H1 (cell line): ENCODE results near the gene PRAMEF9. TPM values are rescaled to one million over a fixed set of nuclear protein-coding genes. Genes with fewer than 3 reads are reported as not detected.
"Not testable (repeated sequence)": the region's sequence is repeated elsewhere in the genome, so short reads cannot be mapped to it uniquely, and the experiment has no call there.

Source experiments
- CTCF ChIA-PET: fragments of 300-600 bp; sonication (Branson Sonifier 250); formaldehyde crosslinking; loops from one replicate; lab custom pipeline; 2021; ENCODE audit not compliant: partially characterized antibody; lab: Charles Lee
- POLR2A ChIA-PET: fragments of 300-600 bp; sonication (Branson Sonifier 250); formaldehyde crosslinking; loops from one replicate; lab custom pipeline; 2021; ENCODE audit warnings: inconsistent platforms; ENCODE audit not compliant: partially characterized antibody; lab: Charles Lee
- DNase-seq, 2 experiments: peaks; one replicate each; pipeline versions ENCODE4 v3.0.0 to v3.0.0-alpha.2; 2010 to 2022; ENCODE audit warnings: low spot score in 2 of 2, low read depth in 1 of 2, mixed read lengths in 1 of 2
- FAIRE-seq: peaks from 2 replicates; lab custom pipeline; 2011; peaks lifted over from hg19 to GRCh38; lab: Jason Lieb, UNC
- H2AFZ ChIP-seq: 2 replicates; pipeline ENCODE4 v1.8.1; 2012; ENCODE audit warnings: low read length, inconsistent platforms
- H2AK5ac ChIP-seq: 2 replicates; pipeline ENCODE4 v1.6.1; 2013; ENCODE audit warnings: low read depth, low read length
- H2BK120ac ChIP-seq: replicated peaks from 2 replicates; pipeline ENCODE3; 2013; ENCODE audit warnings: low read depth, low read length, inconsistent platforms
- H2BK12ac ChIP-seq: 2 replicates; pipeline ENCODE4 v1.6.1; 2013; ENCODE audit warnings: low read depth, low read length
- H2BK15ac ChIP-seq: 2 replicates; pipeline ENCODE4 v1.6.1; 2013; ENCODE audit warnings: low read length
- H2BK20ac ChIP-seq: 2 replicates; pipeline ENCODE4 v1.6.1; 2013; ENCODE audit warnings: low read length
- H2BK5ac ChIP-seq: 2 replicates; pipeline ENCODE4 v1.6.1; 2013; ENCODE audit warnings: low read depth, low read length
- H3K14ac ChIP-seq: 2 replicates; pipeline ENCODE4 v1.6.1; 2013; ENCODE audit warnings: inconsistent platforms; ENCODE audit not compliant: insufficient read length
- H3K18ac ChIP-seq: 2 replicates; pipeline ENCODE4 v1.6.1; 2013; ENCODE audit warnings: low read length; ENCODE audit errors: extremely low read depth
- H3K23ac ChIP-seq: 2 replicates; pipeline ENCODE4 v1.6.1; 2013; ENCODE audit warnings: inconsistent platforms; ENCODE audit not compliant: insufficient read length
- H3K23me2 ChIP-seq: 2 replicates; pipeline ENCODE4 v1.6.1; 2013; ENCODE audit warnings: low read depth, low read length
- H3K27ac ChIP-seq: 2 replicates; pipeline ENCODE4 v1.6.1; 2011; ENCODE audit warnings: low read depth, low read length, inconsistent platforms
- H3K27me3 ChIP-seq, 4 experiments: replicated peaks in 1 of 4; 1 replicate in 1 of 4; 2 replicates in 3 of 4; pipeline versions ENCODE4 v1.6.1 to v1.8.1; 2011 to 2013; ENCODE audit warnings: low read length in 3 of 4, mild to moderate bottlenecking in 3 of 4, inconsistent platforms in 2 of 4, mixed read lengths in 2 of 4, moderate library complexity in 1 of 4; ENCODE audit not compliant: control insufficient read depth in 3 of 4, insufficient read depth in 3 of 4; ENCODE audit errors: extremely low read depth in 1 of 4
- H3K36me3 ChIP-seq, 4 experiments: 2 replicates each; pipeline versions ENCODE4 v1.6.1 to v1.8.1; 2011 to 2013; ENCODE audit warnings: mild to moderate bottlenecking in 4 of 4, low read length in 3 of 4, moderate library complexity in 2 of 4, control low read depth in 1 of 4, inconsistent platforms in 1 of 4; ENCODE audit not compliant: insufficient read depth in 4 of 4, control insufficient read depth in 2 of 4
- H3K4ac ChIP-seq: replicated peaks from 2 replicates; pipeline ENCODE3; 2013; ENCODE audit warnings: low read length, low read depth, mixed read lengths, inconsistent platforms; ENCODE audit not compliant: insufficient read length
- H3K4me1 ChIP-seq, 4 experiments: replicated peaks in 1 of 4; 1 replicate in 1 of 4; 2 replicates in 3 of 4; pipeline versions ENCODE4 v1.6.1 to v1.8.1; 2011 to 2013; ENCODE audit warnings: low read length in 3 of 4, inconsistent platforms in 2 of 4, mixed read lengths in 1 of 4; ENCODE audit not compliant: insufficient read depth in 4 of 4, control insufficient read depth in 3 of 4
- H3K4me2 ChIP-seq, 2 experiments: 2 replicates each; pipeline versions ENCODE4 v1.6.1 to v1.8.1; 2011 to 2013; ENCODE audit warnings: low read depth in 2 of 2, low read length in 2 of 2, control low read depth in 1 of 2, inconsistent platforms in 1 of 2, mild to moderate bottlenecking in 1 of 2; ENCODE audit not compliant: insufficient read depth in 1 of 2
- H3K4me3 ChIP-seq, 4 experiments: fragments of 200-600, 300-600 bp in 1 of 4; sonication (generic), shearing (Covaris generic), sonication (Bioruptor Twin) in 1 of 4; 2 replicates each; pipeline versions ENCODE4 v1.5.1 to v1.8.1; 2011 to 2016; ENCODE audit warnings: low read length in 4 of 4, low read depth in 3 of 4, control low read depth in 2 of 4, inconsistent platforms in 2 of 4, mild to moderate bottlenecking in 2 of 4, mixed read lengths in 1 of 4, moderate library complexity in 1 of 4; ENCODE audit not compliant: insufficient read depth in 2 of 4; ENCODE audit errors: extremely low read depth in 1 of 4
- H3K56ac ChIP-seq: replicated peaks from 2 replicates; pipeline ENCODE3; 2013; ENCODE audit warnings: low read depth, mild to moderate bottlenecking, mixed read lengths, low read length, inconsistent platforms; ENCODE audit not compliant: insufficient read length
- H3K79me1 ChIP-seq: 2 replicates; pipeline ENCODE4 v1.6.1; 2013; ENCODE audit warnings: low read depth, low read length, control low read depth
- H3K79me2 ChIP-seq, 2 experiments: 2 replicates each; pipeline versions ENCODE4 v1.6.1 to v1.8.1; 2012 to 2013; ENCODE audit warnings: low read length in 2 of 2, mild to moderate bottlenecking in 2 of 2, inconsistent platforms in 1 of 2; ENCODE audit not compliant: insufficient read depth in 2 of 2, control insufficient read depth in 1 of 2
- H3K9ac ChIP-seq, 4 experiments: replicated peaks in 1 of 4; 1 replicate in 1 of 4; 2 replicates in 3 of 4; pipeline versions ENCODE4 v1.6.1 to v1.8.1; 2011 to 2013; ENCODE audit warnings: low read depth in 3 of 4, low read length in 3 of 4, control low read depth in 2 of 4, mild to moderate bottlenecking in 2 of 4, moderate library complexity in 2 of 4, inconsistent platforms in 1 of 4; ENCODE audit errors: extremely low read depth in 1 of 4
- H3K9me3 ChIP-seq, 2 experiments: 2 replicates each; pipeline versions ENCODE4 v1.6.1 to v1.8.1; 2012 to 2013; ENCODE audit warnings: mild to moderate bottlenecking in 2 of 2, moderate library complexity in 2 of 2, control low read depth in 1 of 2, inconsistent platforms in 1 of 2, low read depth in 1 of 2, low read length in 1 of 2, mixed read lengths in 1 of 2; ENCODE audit not compliant: insufficient read depth in 2 of 2
- H4K20me1 ChIP-seq, 2 experiments: replicated peaks in 1 of 2; 2 replicates each; pipeline versions ENCODE3 to v1.8.1; 2011 to 2013; ENCODE audit warnings: inconsistent platforms in 2 of 2, low read length in 2 of 2, mild to moderate bottlenecking in 1 of 2; ENCODE audit not compliant: insufficient read depth in 2 of 2, control insufficient read depth in 1 of 2
- H4K5ac ChIP-seq: 2 replicates; pipeline ENCODE4 v1.6.1; 2013; ENCODE audit warnings: low read length, low read depth, mixed read lengths, inconsistent platforms; ENCODE audit not compliant: insufficient read length
- H4K8ac ChIP-seq: 2 replicates; pipeline ENCODE4 v1.8.0; 2013; ENCODE audit warnings: mild to moderate bottlenecking, moderate library complexity, low read length, inconsistent platforms; ENCODE audit not compliant: insufficient read depth; ENCODE audit errors: extremely low read depth
- H4K91ac ChIP-seq: replicated peaks from 2 replicates; pipeline ENCODE3; 2013; ENCODE audit warnings: low read length, mixed read lengths, inconsistent platforms; ENCODE audit not compliant: insufficient read length
- WGBS, 2 experiments: shearing (Covaris generic) in 1 of 2; methylation state at CpG; one replicate each; pipeline versions ENCODE4 v1.1.6 to v1.1.7; 2013 to 2015; ENCODE audit warnings: low lambda C conversion rate in 2 of 2, mixed read lengths in 2 of 2, inconsistent platforms in 1 of 2, low coverage in 1 of 2, missing lambda C conversion rate in 1 of 2; ENCODE audit not compliant: insufficient replicate concordance in 2 of 2, insufficient coverage in 1 of 2, insufficient read length in 1 of 2; ENCODE audit errors: extremely low coverage in 1 of 2, missing lambda C conversion rate in 1 of 2; 5-methylcytosine and 5-hydroxymethylcytosine counted together
- polyA plus RNA-seq, 7 experiments: library from polyadenylated mRNA; depleted of rRNA in 3 of 7; stranded (reverse) in 5 of 7; unstranded in 2 of 7; fragments of >200 nt in 5 of 7; fragments of 200-250 nt in 2 of 7; gene quantifications; 1 replicate in 5 of 7; 2 replicates in 1 of 7; 4 replicates in 1 of 7; pipeline versions ENCODE4 v1.2.1 to v1.2.3, GENCODE V29; 2011 to 2013; ENCODE audit warnings: missing spikeins in 2 of 7, mixed read lengths in 2 of 7
- total RNA-seq: library from RNA; stranded (reverse); fragmentation: NEBNext Ultra II Directional; extraction: Animal tissue kit (Norgen Biotek cat#: 25700); gene quantifications from 2 replicates; pipeline ENCODE4 v1.2.1, GENCODE V29; 2021

PRAMEF9 gene
- total and polyA plus RNA-seq, 2 of the 8 experiments (the other 6 are each of a cell fraction or from before 2014, with no cell fraction given) = not detected

- H3K14ac ChIP-seq, H3K4me3 ChIP-seq, H3K23ac ChIP-seq, H3K4me2 ChIP-seq, FAIRE-seq, H3K18ac ChIP-seq, H4K5ac ChIP-seq, DNase-seq, H2AFZ ChIP-seq, H3K56ac ChIP-seq, H2BK20ac ChIP-seq, CTCF ChIA-PET, POLR2A ChIA-PET, H3K23me2 ChIP-seq, H3K27me3 ChIP-seq, H2AK5ac ChIP-seq, H3K79me1 ChIP-seq, H4K20me1 ChIP-seq, H3K9ac ChIP-seq, H4K8ac ChIP-seq, H3K36me3 ChIP-seq, H3K27ac ChIP-seq, H3K79me2 ChIP-seq, H2BK5ac ChIP-seq, H3K4ac ChIP-seq, H2BK120ac ChIP-seq, H4K91ac ChIP-seq, H3K4me1 ChIP-seq, H2BK15ac ChIP-seq, H2BK12ac ChIP-seq: not testable (repeated sequence)
- H3K9me3 ChIP-seq = peaks cover 48 to 66% of the 10 kb centered on the region in 2 experiments
- WGBS, 2 experiments = 80% methylated on average over 8 of the region's 8 CpGs; no CpG with 5 or more reads in 1 of the 2 experiments
Observed at GRCh38 chr1:13227271-13228055, 55.8 kb downstream of the PRAMEF9 start.
